Measurements from ENCODE around the gene EML6. TPM values are rescaled to one million over a fixed set of nuclear protein-coding genes. Genes with fewer than 3 reads are reported as not detected.

Gene EML6
- total and polyA plus RNA-seq, 2 of the 8 experiments (the other 6 are each of a cell fraction or from before 2014, with no cell fraction given) = 1.2 to 1.6 TPM

GRCh38 chr2:54936766-54937165 lies 213.3 kb downstream of the EML6 start:
- Histone ChIP-seq H4K91ac (replicated peaks; ENCODE audit: insufficient read length, low read length) (no peak overlapping the region), H3K14ac (ENCODE audit: insufficient read length) (no peak overlapping the region), H2AK5ac (ENCODE audit: low read depth, low read length) (no peak overlapping the region), H4K8ac (ENCODE audit: extremely low read depth, insufficient read depth, low read length) (no peak overlapping the region), H3K79me2 (ENCODE audit: control insufficient read depth in 1 of 2, insufficient read depth in 2 of 2, low read length in 2 of 2) (no peaks in the 10 kb centered on the region), H2AFZ (ENCODE audit: low read length) (no peak overlapping the region), H2BK12ac (ENCODE audit: low read depth, low read length) (no peak overlapping the region), H3K27me3 (replicated peaks in 1 of 4; ENCODE audit: control insufficient read depth in 3 of 4, extremely low read depth in 1 of 4, insufficient read depth in 3 of 4, low read length in 3 of 4) (no peaks in the 10 kb centered on the region), H3K4ac (replicated peaks; ENCODE audit: insufficient read length, low read depth, low read length) (no peak overlapping the region), H2BK120ac (replicated peaks; ENCODE audit: low read depth, low read length) (no peak overlapping the region), H3K27ac (ENCODE audit: low read depth, low read length) (no peak overlapping the region), H2BK5ac (ENCODE audit: low read depth, low read length) (no peak overlapping the region), H3K4me2 (ENCODE audit: insufficient read depth in 1 of 2, low read depth in 2 of 2, low read length in 2 of 2) (no peak overlapping the region), H2BK15ac (ENCODE audit: low read length) (no peak overlapping the region), H3K9ac (replicated peaks in 1 of 4; ENCODE audit: extremely low read depth in 1 of 4, low read depth in 3 of 4, low read length in 3 of 4) (no peak overlapping the region), H3K23me2 (ENCODE audit: low read depth, low read length) (no peaks in the 10 kb centered on the region), H2BK20ac (ENCODE audit: low read length) (no peak overlapping the region), H3K79me1 (ENCODE audit: low read depth, low read length) (no peaks in the 10 kb centered on the region), H3K18ac (ENCODE audit: extremely low read depth, low read length) (no peak overlapping the region), H4K5ac (ENCODE audit: insufficient read length, low read depth, low read length) (no peak overlapping the region), H3K9me3 (ENCODE audit: insufficient read depth in 2 of 2, low read depth in 1 of 2, low read length in 1 of 2) (no peaks in the 10 kb centered on the region; a peak in 1 of 4 replicates), H3K4me3 (ENCODE audit: extremely low read depth in 1 of 4, insufficient read depth in 2 of 4, low read depth in 3 of 4, low read length in 4 of 4) (no peak overlapping the region), H3K4me1 (replicated peaks in 1 of 4; ENCODE audit: control insufficient read depth in 3 of 4, insufficient read depth in 4 of 4, low read length in 3 of 4) (no peaks in the 10 kb centered on the region), H3K23ac (ENCODE audit: insufficient read length) (no peak overlapping the region), H3K36me3 (ENCODE audit: control insufficient read depth in 2 of 4, insufficient read depth in 4 of 4, low read length in 3 of 4) (no peaks in the 10 kb centered on the region), H3K56ac (replicated peaks; ENCODE audit: insufficient read length, low read depth, low read length) (no peak overlapping the region), H4K20me1 (replicated peaks in 1 of 2; ENCODE audit: control insufficient read depth in 1 of 2, insufficient read depth in 2 of 2, low read length in 2 of 2) (no peaks in the 10 kb centered on the region)
- ChIA-PET POLR2A (ENCODE audit: partially characterized antibody) (no interaction called here), CTCF (ENCODE audit: partially characterized antibody) (interaction anchor here (0.6 to 1.5 kb wide), 4 partner anchors 9 to 264 kb away, joined by 3 to 6 read pairs (median 3); no protein-coding TSS in a partner anchor)
- 93% methylated on average over 6 of the region's 8 CpGs; no CpG with 5 or more reads in 1 of the 2 experiments for WGBS, 2 experiments (ENCODE audit: extremely low coverage in 1 of 2, insufficient coverage in 1 of 2, insufficient read length in 1 of 2, insufficient replicate concordance in 2 of 2, low coverage in 1 of 2, low lambda C conversion rate in 2 of 2, missing lambda C conversion rate in 1 of 2)
- no peak for TF ChIP-seq RFX5 (IDR thresholded peaks at IDR 0.05; ENCODE audit: borderline replicate concordance, low read depth, low read length)
- TF ChIP-seq GABPA (IDR thresholded peaks at IDR 0.05; ENCODE audit: borderline replicate concordance, insufficient read depth, low read length) = no peak
- no peak for TF ChIP-seq RAD21 (IDR thresholded peaks at IDR 0.05 in 1 of 2, conservative IDR thresholded peaks at IDR 0.05 in 1 of 2; ENCODE audit: low read depth in 2 of 2, low read length in 2 of 2)
- no peak for TF ChIP-seq USF2 (IDR thresholded peaks at IDR 0.05; ENCODE audit: low read length)
- TF ChIP-seq NANOG (IDR thresholded peaks at IDR 0.05; ENCODE audit: insufficient read depth, low read depth, low read length, poor library complexity, severe bottlenecking) = no peak
- TF ChIP-seq, protein P1, sequence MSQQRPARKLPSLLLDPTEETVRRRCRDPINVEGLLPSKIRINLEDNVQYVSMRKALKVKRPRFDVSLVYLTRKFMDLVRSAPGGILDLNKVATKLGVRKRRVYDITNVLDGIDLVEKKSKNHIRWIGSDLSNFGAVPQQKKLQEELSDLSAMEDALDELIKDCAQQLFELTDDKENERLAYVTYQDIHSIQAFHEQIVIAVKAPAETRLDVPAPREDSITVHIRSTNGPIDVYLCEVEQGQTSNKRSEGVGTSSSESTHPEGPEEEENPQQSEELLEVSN (IDR thresholded peaks at IDR 0.05) = no peak
- FAIRE-seq = no peak
- no peak for DNase-seq (ENCODE audit: low read depth in 1 of 2, low spot score in 2 of 2)
